ENCODE results near the gene CRYBA2.

- TF ChIP-seq POLR2AphosphoS5 (IDR thresholded peaks at IDR 0.05; ENCODE audit: borderline replicate concordance, low read depth, low read length) = no peak
- no peak for TF ChIP-seq EZH2 (IDR thresholded peaks at IDR 0.05)
Measured at GRCh38 chr2:219018726-219019125, 25.5 kb upstream of the CRYBA2 start.
